ENCODE measurements around the gene MYLK. TPM values are rescaled to one million over a fixed set of nuclear protein-coding genes. Genes with fewer than 3 reads are reported as not detected.
A peak's percentile ranks its signal among the peaks of the same experiment; 100 is the strongest.

Gene MYLK
- total RNA-seq, 1 donor from 2014 or later, result 20.1 TPM

GRCh38 chr3:123878807-123879206 lies 5.3 kb downstream of the MYLK start:
- H3K4me1 Mint-ChIP-seq, result peaks cover 15% of the 10 kb centered on the region
- no peak overlapping the region for H3K27ac Mint-ChIP-seq (ENCODE audit: unreplicated experiment)
- no peak for TF ChIP-seq CTCF (conservative IDR thresholded peaks at IDR 0.05)
- no peaks in the 10 kb centered on the region for H3K36me3 Mint-ChIP-seq (ENCODE audit: low read depth)
- no peak for DNase-seq (ENCODE audit: low read depth, low spot score)
- peaks cover 18% of the 10 kb centered on the region for H3K27me3 Mint-ChIP-seq (ENCODE audit: low read depth)
- no peak overlapping the region for H3K4me3 Mint-ChIP-seq
- H3K9me3 Mint-ChIP-seq, result peaks cover 5% of the 10 kb centered on the region

GRCh38 chr3:123877965-123878364 lies 6.2 kb downstream of the MYLK start:
- Mint-ChIP-seq H3K36me3 (ENCODE audit: low read depth) (no peaks in the 10 kb centered on the region), H3K4me1 (peaks cover 7% of the 10 kb centered on the region), H3K27ac (ENCODE audit: unreplicated experiment) (no peak overlapping the region), H3K27me3 (ENCODE audit: low read depth) (peaks cover 11% of the 10 kb centered on the region), H3K9me3 (peaks cover 3% of the 10 kb centered on the region), H3K4me3 (no peak overlapping the region)
- no peak for DNase-seq (ENCODE audit: low read depth, low spot score)
- TF ChIP-seq CTCF (conservative IDR thresholded peaks at IDR 0.05), result no peak

- Mint-ChIP-seq H3K27me3 (ENCODE audit: low read depth) (peaks cover 7% of the 10 kb centered on the region), H3K9me3 (peaks cover 3% of the 10 kb centered on the region), H3K36me3 (ENCODE audit: low read depth) (no peaks in the 10 kb centered on the region), H3K27ac (ENCODE audit: unreplicated experiment) (no peak overlapping the region), H3K4me3 (no peak overlapping the region), H3K4me1 (peaks cover 7% of the 10 kb centered on the region)
- no peak for TF ChIP-seq CTCF (conservative IDR thresholded peaks at IDR 0.05)
- no peak for DNase-seq (ENCODE audit: low read depth, low spot score)
Measured at GRCh38 chr3:123877466-123877865, 6.7 kb downstream of the MYLK start.

- Mint-ChIP-seq H3K36me3 (ENCODE audit: low read depth) (no peaks in the 10 kb centered on the region), H3K27me3 (ENCODE audit: low read depth) (peaks cover 7% of the 10 kb centered on the region), H3K4me3 (no peak overlapping the region), H3K9me3 (peaks cover 3% of the 10 kb centered on the region), H3K4me1 (peaks cover 13% of the 10 kb centered on the region), H3K27ac (ENCODE audit: unreplicated experiment) (no peak overlapping the region)
- no peak for DNase-seq (ENCODE audit: low read depth, low spot score)
- peak; percentile 54 for TF ChIP-seq CTCF (conservative IDR thresholded peaks at IDR 0.05)
Measured at GRCh38 chr3:123876858-123877257, 7.3 kb downstream of the MYLK start.

- no peak for TF ChIP-seq CTCF (conservative IDR thresholded peaks at IDR 0.05)
- H3K27ac Mint-ChIP-seq (ENCODE audit: unreplicated experiment), result no peak overlapping the region
- H3K27me3 Mint-ChIP-seq (ENCODE audit: low read depth), result no peaks in the 10 kb centered on the region
- H3K9me3 Mint-ChIP-seq, result no peaks in the 10 kb centered on the region
- peaks cover 16% of the 10 kb centered on the region for H3K4me1 Mint-ChIP-seq
- DNase-seq (ENCODE audit: low read depth, low spot score), result no peak
- H3K4me3 Mint-ChIP-seq, result no peak overlapping the region
- H3K36me3 Mint-ChIP-seq (ENCODE audit: low read depth), result peaks cover 4% of the 10 kb centered on the region
Measured at GRCh38 chr3:123872621-123873020, 11.5 kb downstream of the MYLK start.

GRCh38 chr3:123871946-123872345 lies 12.2 kb downstream of the MYLK start:
- no peaks in the 10 kb centered on the region for H3K27me3 Mint-ChIP-seq (ENCODE audit: low read depth)
- no peak for TF ChIP-seq CTCF (conservative IDR thresholded peaks at IDR 0.05)
- peaks cover 16% of the 10 kb centered on the region for H3K4me1 Mint-ChIP-seq
- no peak overlapping the region for H3K27ac Mint-ChIP-seq (ENCODE audit: unreplicated experiment)
- no peak for DNase-seq (ENCODE audit: low read depth, low spot score)
- no peaks in the 10 kb centered on the region for H3K9me3 Mint-ChIP-seq
- H3K4me3 Mint-ChIP-seq, result no peak overlapping the region
- H3K36me3 Mint-ChIP-seq (ENCODE audit: low read depth), result peaks cover 4% of the 10 kb centered on the region

Measured in neural crest cell (in vitro differentiated cells).